ENCODE measurements around the gene TRIM7. TPM values are rescaled to one million over a fixed set of nuclear protein-coding genes. Genes with fewer than 3 reads are reported as not detected.

Gene TRIM7
- total and polyA plus RNA-seq, 9 of the 15 experiments (the other 6 are each of a cell fraction or from before 2014, with no cell fraction given): 2.6 to 14.9 (median 8.9) TPM

GRCh38 chr5:181190711-181191525 lies 14.1 kb downstream of the TRIM7 start (continued):
- TF ChIP-seq MGA (IDR thresholded peaks at IDR 0.05) (no peak), IRF9 (tag; IDR thresholded peaks at IDR 0.05) (no peak), CBX1 (IDR thresholded peaks at IDR 0.05; ENCODE audit: low read depth) (no peak), RCOR1 (IDR thresholded peaks at IDR 0.05; ENCODE audit: borderline replicate concordance in 1 of 2, low read depth in 2 of 2, low read length in 2 of 2) (no peak)
- TF ChIP-seq, protein P1, sequence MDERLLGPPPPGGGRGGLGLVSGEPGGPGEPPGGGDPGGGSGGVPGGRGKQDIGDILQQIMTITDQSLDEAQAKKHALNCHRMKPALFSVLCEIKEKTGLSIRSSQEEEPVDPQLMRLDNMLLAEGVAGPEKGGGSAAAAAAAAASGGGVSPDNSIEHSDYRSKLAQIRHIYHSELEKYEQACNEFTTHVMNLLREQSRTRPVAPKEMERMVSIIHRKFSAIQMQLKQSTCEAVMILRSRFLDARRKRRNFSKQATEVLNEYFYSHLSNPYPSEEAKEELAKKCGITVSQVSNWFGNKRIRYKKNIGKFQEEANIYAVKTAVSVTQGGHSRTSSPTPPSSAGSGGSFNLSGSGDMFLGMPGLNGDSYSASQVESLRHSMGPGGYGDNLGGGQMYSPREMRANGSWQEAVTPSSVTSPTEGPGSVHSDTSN (CRISPR knock-in tag; IDR thresholded peaks at IDR 0.05; ENCODE audit: low read depth): no peak
- TF ChIP-seq, protein P1 (tag; conservative IDR thresholded peaks at IDR 0.05; ENCODE audit: low read depth): no peak
- TF ChIP-seq, protein P2, sequence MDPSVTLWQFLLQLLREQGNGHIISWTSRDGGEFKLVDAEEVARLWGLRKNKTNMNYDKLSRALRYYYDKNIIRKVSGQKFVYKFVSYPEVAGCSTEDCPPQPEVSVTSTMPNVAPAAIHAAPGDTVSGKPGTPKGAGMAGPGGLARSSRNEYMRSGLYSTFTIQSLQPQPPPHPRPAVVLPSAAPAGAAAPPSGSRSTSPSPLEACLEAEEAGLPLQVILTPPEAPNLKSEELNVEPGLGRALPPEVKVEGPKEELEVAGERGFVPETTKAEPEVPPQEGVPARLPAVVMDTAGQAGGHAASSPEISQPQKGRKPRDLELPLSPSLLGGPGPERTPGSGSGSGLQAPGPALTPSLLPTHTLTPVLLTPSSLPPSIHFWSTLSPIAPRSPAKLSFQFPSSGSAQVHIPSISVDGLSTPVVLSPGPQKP (CRISPR knock-in tag; IDR thresholded peaks at IDR 0.05): no peak
